ENCODE results near the gene PSMD6.

The PSMD6 gene

DNA sequence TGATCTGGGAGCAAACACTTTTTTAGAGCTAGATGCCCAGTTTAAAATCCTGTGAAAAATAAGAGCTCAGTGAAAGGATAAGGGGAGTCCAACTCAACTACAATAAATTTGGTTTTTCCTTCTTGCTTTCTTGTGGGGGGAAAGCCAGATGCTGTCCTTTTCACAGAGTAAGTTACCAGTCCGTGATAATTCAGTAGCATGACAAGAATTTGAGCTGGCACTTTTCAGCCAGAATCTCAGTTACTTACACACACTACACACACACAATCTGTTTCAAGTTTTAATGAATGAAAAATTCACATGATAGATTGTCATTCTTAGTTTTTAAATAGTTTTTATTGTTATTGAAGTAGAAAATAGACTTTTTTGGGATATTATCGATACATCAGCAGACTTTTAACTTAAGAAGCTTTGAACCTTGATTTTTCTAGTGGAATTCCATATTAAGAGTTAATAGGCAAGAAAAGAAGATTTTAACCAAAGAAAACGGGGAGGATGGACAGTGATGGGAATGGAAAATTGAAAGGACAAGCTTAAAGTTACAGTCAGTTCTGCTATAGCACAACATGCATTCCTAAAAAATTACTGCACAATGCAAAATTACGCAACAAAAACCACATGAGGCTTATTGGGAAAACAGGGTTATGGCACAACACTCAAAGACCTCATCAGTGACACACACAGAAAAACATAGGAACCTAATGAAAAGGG lies 47.0 kb downstream of the PSMD6 start:
- peak; percentile 94 for DNase-seq

DNA sequence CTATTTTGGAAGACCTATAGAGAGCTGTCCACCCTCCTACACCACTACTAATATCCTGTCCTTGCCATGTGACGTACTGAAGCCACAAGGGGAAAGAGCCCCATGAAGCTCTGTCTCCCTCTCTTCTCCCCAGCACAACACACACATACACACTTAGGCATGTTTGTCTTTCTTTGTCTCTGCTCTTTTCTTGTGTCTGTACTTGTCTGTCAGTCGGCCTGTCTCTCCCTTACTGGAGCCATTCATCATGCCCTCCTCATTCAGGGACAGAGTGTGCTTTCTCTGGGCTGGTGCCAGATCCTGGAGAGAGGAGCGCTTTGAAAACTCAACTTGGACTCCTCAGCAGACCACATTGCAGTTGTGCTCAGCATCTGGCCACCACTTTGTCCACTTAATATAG lies 47.6 kb downstream of the PSMD6 start:
- DNase-seq: no peak

DNA sequence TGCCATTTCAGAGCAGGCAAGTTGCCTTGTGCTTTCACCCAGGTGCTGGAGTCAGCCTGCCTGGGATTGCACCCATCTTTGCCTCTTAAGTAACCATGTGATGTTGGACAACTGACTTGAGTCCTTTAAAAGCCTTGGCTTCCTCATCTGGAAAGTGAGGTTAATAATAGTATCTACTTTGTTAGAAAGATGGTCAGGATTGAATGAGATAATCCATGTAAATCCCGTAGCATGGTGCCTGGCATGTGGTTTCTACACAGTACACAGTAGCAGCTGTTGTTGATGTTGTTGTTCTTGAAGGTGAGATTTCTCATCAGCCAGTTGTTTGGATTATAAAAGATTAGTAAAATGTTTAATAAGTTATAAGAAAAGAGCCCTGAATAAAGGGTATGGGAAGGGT lies 48.8 kb downstream of the PSMD6 start:
- DNase-seq: no peak

DNA sequence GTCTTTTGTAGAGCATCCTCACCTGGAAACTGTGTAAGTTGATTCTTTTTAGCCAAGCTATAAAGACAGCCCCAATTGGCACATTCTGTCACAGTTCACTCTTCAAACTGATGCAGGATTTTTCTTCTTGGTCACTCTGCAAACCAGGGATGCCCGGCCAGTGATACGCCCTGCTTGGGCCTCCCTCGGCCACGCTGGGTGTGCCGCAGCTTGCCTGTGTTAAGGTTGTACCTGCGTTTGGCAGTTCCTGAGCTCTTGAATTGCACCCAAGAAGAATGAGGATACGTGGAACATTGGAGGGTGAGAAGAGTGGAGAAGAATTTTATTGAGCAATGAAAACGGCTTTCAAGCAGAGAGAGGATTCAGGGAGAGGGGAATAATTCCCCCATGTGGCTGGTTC lies 49.9 kb downstream of the PSMD6 start:
- no peak for DNase-seq

DNA sequence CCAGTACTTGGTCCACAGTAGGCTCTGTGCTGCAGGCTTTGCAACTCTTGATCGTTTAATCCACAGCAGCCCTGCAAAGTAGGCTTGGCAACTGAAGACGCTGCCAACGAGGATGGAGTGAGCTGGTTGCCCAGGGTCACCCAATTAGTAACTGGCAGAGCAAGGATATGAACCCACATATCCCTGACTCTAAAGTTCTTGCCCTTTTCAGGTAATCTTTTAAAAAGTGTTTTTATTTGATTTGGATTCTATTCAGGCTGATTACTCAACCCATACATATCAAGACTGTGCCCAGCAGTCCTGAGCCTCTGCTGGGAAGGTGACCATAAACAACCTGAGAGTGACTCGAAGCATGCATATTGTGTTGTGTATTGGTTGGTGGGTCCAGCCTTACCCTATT lies 50.3 kb downstream of the PSMD6 start:
- DNase-seq: no peak

DNA sequence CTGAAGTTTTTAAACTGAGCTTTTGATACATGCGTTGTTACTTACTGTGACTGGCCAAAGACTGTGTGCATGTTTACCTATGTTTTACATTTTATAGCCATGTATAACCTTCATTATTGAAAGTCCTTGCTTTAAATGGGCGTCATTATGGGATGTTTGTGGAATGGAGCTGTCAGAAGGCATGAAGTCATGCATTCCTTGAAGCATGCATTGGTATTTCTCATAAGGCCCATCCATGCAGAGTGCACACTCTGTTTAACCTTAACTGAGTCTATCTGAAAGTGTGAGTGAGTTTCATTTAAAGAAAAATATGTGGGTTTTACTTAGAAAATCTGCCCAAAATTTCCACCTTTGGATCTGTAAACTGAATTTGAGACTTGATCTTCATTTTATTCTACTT lies 51.1 kb downstream of the PSMD6 start:
- no peak for DNase-seq

DNA sequence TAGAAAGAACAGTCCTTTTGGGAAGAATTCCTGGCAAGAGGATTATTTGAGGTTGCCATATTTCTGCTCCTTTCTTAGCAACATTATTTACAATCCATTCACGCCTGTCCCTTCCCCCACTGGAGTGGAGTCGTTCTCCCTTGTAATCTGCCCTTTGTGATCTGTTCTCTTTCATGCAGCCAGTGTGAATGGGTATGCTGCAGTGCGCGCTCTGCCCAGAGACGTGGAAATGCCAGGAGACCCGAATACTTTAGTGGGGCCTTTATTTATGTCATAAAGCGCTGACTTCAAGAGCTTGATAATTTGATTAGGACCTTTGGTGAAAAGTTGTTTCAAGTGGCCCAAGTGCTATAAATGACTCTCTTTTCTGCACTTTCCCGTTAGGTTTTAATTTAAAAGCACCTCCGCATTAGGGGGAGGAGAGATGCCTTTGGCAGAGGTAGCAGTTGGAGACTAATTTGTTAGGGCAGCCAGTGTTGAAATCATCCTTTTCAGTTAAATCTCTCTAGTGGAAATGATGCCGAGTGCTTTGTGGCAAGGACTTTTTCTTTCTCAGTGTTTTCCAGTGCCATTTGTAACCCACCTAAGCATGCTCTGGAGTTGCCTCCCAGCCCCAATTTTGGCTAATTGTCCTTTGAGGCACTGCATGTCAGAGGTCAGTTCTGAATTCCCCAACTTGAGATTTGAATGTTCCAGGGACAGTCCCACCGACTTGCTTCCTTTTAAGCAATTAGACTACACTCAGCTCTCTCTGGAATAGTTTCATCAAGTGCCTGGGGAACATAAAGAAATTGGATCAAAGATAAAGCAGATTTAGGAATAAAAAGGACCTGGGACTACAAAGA lies 52.4 kb downstream of the PSMD6 start:
- peak; percentile 45 for DNase-seq

DNA sequence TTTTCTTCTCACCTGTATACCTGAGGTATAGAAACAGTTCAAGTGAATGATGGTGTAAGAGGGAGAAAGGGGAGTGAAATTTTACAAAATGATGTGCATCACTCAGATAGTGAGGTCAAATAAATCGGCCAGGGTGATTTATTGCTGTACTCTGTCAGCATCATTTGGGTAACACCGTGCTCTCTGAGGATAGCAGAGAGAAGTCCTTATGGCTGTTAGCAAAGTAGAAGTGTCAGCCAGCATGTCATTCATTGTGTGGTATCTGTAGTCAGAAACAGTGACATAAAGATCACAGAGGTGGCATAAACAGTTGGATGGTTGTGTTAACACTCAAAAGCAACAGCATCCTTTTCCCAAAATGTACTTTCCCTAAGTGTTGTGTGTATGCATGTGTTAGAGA lies 53.4 kb downstream of the PSMD6 start:
- no peak for DNase-seq

DNA sequence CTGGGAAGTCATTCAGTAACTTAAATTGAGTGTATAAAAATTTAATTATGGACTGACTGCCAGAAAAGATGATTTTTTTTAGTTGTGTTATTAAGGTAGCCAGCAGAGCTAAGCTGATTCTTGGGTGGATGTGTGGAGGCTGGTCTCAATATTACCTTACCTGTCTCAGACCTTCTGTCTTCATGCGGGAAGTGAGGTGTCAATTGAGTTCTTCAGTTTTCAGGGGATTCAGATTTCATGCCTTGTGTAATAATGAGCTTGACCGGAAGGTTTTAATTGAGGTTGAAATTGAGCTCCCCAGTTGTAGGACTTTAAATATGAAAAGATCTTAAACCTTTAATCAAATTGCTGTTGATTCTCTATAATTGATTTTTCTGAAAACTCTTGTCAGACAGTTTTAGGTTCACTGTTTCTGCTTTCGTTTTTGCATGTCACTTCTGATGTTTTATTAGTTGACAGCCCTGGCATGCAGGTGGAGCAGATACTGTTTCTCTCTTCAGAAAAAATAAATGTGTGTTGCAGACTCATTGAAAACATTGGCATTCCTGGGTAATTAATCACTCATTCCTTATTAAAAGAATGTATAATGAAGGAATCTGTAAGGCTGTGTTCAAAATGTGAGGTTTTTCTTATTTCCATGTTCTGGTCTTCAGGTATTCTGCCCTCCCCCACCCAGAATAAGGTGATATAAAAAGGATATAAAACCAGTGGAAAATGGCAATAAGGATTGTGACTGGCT lies 54.5 kb downstream of the PSMD6 start:
- no peak for DNase-seq

DNA sequence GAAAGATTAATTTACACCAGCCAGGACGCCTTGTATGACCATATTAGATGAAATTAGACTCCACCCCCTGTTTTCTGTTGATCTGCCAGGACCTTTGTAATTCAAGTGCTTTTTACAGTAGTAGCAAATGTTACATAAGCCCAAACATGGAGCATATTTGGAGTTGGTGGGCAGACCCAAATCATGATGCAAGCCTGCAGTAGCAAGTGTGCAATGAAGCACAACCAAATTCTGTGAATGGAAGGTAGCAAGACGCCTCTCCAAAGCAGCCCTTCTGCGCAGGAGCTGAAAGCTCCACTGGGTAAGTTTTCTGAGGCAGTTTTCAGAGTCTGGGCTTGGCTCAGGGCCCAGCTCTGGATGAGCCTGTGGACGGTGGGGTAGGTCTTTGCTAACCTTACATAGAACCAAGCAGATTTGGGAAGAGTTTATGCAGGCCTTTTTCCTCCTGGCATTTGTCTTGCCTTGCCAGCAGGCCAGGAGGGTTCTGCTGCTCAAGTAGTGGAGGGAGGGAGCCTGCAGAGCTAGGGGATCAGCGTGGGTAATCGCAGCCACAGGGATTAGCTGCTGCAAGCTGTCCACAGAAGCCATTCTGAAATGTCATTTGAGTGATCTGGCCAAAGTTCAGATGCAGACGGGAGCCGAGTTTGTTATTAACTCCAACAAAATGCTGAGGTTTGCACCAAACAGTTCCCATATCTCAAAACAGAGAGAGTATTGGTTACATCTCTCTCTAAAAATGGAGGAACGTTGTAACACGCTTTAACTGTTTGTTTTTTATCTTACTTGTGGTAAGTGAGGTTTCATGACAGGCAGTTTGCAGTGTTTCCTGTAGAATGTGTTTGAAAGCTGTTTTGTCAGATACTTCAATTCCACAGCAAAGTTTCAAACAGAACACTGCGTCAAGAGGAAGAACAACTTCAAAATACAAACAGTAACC lies 55.4 kb downstream of the PSMD6 start:
- DNase-seq: peak; percentile 18

DNA sequence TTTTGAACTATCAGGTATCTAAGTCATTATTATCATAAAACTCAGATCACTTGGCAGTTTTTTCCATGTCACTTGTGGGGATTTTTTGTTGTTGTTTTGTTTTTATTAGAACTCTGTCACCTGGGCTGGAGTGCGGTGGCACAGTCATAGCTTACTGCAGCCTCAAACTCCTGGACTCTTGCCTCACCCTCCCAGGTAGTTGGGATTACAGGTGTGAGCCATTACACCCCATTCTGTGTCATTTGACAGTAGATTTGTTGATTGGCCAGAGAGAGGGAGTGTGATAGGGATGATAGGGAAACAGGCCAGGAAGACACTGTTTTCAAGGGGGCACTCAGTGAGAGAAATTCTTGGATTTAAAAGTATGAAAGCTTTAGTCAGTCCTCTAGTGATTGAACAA lies 56.4 kb downstream of the PSMD6 start:
- DNase-seq: no peak

DNA sequence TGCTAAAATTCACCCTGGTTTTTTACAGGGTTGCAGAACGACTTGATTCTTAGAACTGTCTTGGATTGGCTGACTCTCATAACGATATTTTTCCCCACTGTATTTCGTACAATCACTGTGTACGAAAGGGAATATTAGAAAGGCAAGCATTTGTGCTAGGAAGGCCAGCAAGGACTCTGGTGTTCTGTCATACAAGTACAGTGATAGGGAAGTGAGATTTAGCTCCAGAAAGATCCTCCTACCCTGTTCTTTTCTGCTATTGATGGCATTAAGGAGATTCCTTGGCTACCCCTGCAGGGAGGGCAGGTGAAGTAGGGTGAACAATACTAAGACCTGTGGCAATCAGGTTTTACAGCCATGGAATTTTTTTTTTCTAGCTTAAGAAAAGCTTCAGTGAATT lies 57.3 kb downstream of the PSMD6 start:
- DNase-seq: no peak

DNA sequence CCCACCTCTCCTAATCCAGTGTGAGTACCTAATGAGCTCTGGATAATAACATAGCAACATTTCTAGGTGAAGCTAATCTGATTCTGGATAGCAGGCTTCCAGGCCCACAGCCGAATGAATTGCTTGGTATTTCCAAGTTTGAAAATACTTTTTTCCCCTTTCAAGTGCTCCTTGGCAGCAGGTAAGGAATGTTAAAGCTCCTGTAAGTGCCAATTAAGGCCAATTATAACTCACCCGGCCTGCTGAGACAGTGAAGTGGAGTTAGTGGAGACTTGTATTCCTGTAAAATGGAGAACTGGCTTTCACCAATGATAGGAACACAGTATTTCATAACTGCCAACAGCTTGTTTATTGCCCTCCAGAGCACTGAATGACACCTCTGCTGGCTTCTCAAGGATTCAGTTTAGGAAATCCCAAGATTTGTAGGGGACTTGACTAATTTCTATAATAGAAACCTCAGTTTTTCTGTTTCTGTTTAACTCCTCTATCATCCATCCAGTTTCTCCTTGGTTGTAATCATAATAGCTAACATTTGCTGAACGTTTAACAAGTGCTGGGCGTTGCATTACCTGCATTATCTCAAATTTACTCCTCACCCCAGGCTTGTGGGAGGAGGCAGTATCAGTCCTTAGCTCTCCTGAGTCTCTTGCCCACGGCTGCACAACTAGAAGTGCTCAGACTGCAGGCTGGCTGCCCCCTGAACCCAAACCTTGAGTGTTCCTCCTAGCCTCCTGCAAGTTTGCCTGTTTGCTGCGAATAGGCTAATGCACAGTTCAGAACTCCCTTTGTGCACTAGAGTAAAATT lies 58.4 kb downstream of the PSMD6 start:
- DNase-seq: peak; percentile 59

DNA sequence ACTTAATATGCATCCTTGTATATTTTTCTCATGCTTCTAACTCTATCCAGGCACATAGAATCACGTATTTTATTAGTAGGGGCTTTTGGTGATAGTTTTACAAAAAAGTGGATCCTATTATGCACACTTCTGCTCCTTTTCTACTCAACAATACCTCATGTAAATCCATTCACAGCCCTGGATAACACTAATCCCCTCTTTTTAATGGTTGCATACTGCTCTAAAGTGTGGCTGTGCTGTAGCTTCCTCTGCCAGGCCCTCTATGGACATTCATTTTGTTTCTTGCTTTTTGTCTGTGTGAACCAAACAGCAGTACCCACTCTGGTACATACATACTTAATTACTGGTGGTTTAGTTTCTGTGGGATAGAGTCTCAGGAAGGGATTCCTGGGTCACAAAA lies 59.8 kb downstream of the PSMD6 start:
- no peak for DNase-seq

DNA sequence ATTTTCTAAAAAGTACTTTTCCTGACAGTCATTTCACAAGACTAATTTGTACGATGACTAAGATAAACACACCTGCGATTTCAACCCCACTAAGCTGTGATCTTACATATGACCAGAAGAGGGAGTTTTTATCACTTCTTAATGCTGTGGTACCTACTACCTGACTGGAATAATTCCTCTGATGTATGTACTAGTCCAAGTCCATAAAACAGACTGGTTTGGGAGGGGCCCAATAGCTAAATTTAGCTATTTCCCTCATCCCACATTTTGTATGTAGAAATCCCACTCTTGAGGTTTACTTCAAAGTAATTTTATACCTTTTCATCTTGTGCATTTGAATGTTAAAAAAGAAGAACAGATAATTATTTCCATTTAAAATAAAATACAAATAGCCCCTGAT lies 61.4 kb downstream of the PSMD6 start:
- DNase-seq: peak; percentile 19

Data from inflammatory macrophage treated with lipopolysaccharide for 4 hours (primary cell).